ENCODE results near the gene HOXA3. TPM values are rescaled to one million over a fixed set of nuclear protein-coding genes. Genes with fewer than 3 reads are reported as not detected.

Gene HOXA3
- total and polyA plus RNA-seq, 3 experiments from 2014 or later = not detected

GRCh38 chr7:27156508-27156898, 4.1 kb upstream of the HOXA3 start, which contains the start of gene HOXA7:
Gene HOXA7 (minus strand): TSS chr7:27156675. CDS start chr7:27156545, 130 bp downstream.
- peaks cover 46 to 70% (median 60%) of the 10 kb centered on the region in 3 donors for H3K4me1 Mint-ChIP-seq
- H3K27me3 Mint-ChIP-seq = peaks cover 86 to 89% of the 10 kb centered on the region in 2 donors
- ChIA-PET POLR2A (no interaction called here), CTCF (interaction anchor here (1.1 to 2.0 kb wide), 5 partner anchors 9 to 1264 kb away, joined by 3 to 8 read pairs (median 4); partner anchors contain the start of gene HOXA9)
- peak within 1 kb of the TSS in 6 of 8 donors; percentile 38 to 89 (median 65) for H3K27ac Mint-ChIP-seq
- peaks cover 0 to 14% (median 0%) of the 10 kb centered on the region in 5 donors for H3K9me3 Mint-ChIP-seq
- Histone ChIP-seq H3K27me3 (ENCODE audit: insufficient read depth, low read length, poor library complexity, severe bottlenecking) (peaks cover 87% of the 10 kb centered on the region), H3K36me3 (ENCODE audit: insufficient read depth, low read length) (no peaks in the 10 kb centered on the region), H3K4me3 (ENCODE audit: low read length) (no peak within 1 kb of the TSS), H3K27ac (ENCODE audit: low read depth, low read length) (no peak within 1 kb of the TSS), H3K9me3 (ENCODE audit: low read length) (no peaks in the 10 kb centered on the region), H3K4me1 (ENCODE audit: insufficient read depth, low read length) (peaks cover 43% of the 10 kb centered on the region)
- no peak for DNase-seq
- H3K36me3 Mint-ChIP-seq = peaks cover 0 to 2% (median 0%) of the 10 kb centered on the region in 3 donors
- peak within 1 kb of the TSS; percentile 56 to 85 (median 72) for H3K4me3 Mint-ChIP-seq

GRCh38 chr7:27155816-27156507, 3.6 kb upstream of the HOXA3 start:
- H3K4me3 Mint-ChIP-seq = peak overlapping the region; percentile 56 to 85 (median 72)
- no peaks in the 10 kb centered on the region for H3K36me3 ChIP-seq (ENCODE audit: insufficient read depth, low read length)
- peaks cover 0 to 14% (median 0%) of the 10 kb centered on the region in 5 donors for H3K9me3 Mint-ChIP-seq
- no peaks in the 10 kb centered on the region for H3K9me3 ChIP-seq (ENCODE audit: low read length)
- H3K27ac Mint-ChIP-seq = peak overlapping the region in 5 of 8 donors; percentile 38 to 89 (median 64)
- no peak overlapping the region for H3K27ac ChIP-seq (ENCODE audit: low read depth, low read length)
- H3K36me3 Mint-ChIP-seq = peaks cover 0 to 2% (median 0%) of the 10 kb centered on the region in 3 donors
- peaks cover 87 to 92% of the 10 kb centered on the region in 2 donors for H3K27me3 Mint-ChIP-seq
- no peak overlapping the region for H3K4me3 ChIP-seq (ENCODE audit: low read length)
- CTCF ChIA-PET = interaction anchor here (1.4 to 2.0 kb wide), 5 partner anchors 24 to 1263 kb away, joined by 3 to 8 read pairs (median 6); no protein-coding TSS in a partner anchor
- H3K4me1 Mint-ChIP-seq = peaks cover 49 to 71% (median 62%) of the 10 kb centered on the region in 3 donors
- peaks cover 88% of the 10 kb centered on the region for H3K27me3 ChIP-seq (ENCODE audit: insufficient read depth, low read length, poor library complexity, severe bottlenecking)
- no peak for DNase-seq
- POLR2A ChIA-PET = no interaction called here
- H3K4me1 ChIP-seq (ENCODE audit: insufficient read depth, low read length) = peaks cover 48% of the 10 kb centered on the region

GRCh38 chr7:27154901-27155815, 2.8 kb upstream of the HOXA3 start:
- POLR2A ChIA-PET = no interaction called here
- CTCF ChIA-PET = interaction anchor here (0.8 to 1.6 kb wide), 4 partner anchors 24 to 468 kb away, joined by 3 to 6 read pairs (median 4); no protein-coding TSS in a partner anchor
- Mint-ChIP-seq H3K9me3 (peaks cover 0 to 14% (median 0%) of the 10 kb centered on the region in 5 donors), H3K27ac (peak overlapping the region in 6 of 8 donors; percentile 38 to 89 (median 67)), H3K27me3 (peaks cover 87 to 96% of the 10 kb centered on the region in 2 donors), H3K4me3 (peak overlapping the region; percentile 52 to 85 (median 72)), H3K36me3 (peaks cover 0 to 2% (median 0%) of the 10 kb centered on the region in 3 donors), H3K4me1 (peaks cover 53 to 76% (median 64%) of the 10 kb centered on the region in 3 donors)
- Histone ChIP-seq H3K36me3 (ENCODE audit: insufficient read depth, low read length) (no peaks in the 10 kb centered on the region), H3K9me3 (ENCODE audit: low read length) (no peaks in the 10 kb centered on the region), H3K4me3 (ENCODE audit: low read length) (no peak overlapping the region), H3K4me1 (ENCODE audit: insufficient read depth, low read length) (peaks cover 51% of the 10 kb centered on the region), H3K27me3 (ENCODE audit: insufficient read depth, low read length, poor library complexity, severe bottlenecking) (peaks cover 91% of the 10 kb centered on the region), H3K27ac (ENCODE audit: low read depth, low read length) (no peak overlapping the region)
- no peak for DNase-seq

GRCh38 chr7:27154369-27154768, 2.0 kb upstream of the HOXA3 start:
- H3K36me3 ChIP-seq (ENCODE audit: insufficient read depth, low read length) = no peaks in the 10 kb centered on the region
- H3K9me3 ChIP-seq (ENCODE audit: low read length) = no peaks in the 10 kb centered on the region
- Mint-ChIP-seq H3K36me3 (peaks cover 0 to 2% (median 0%) of the 10 kb centered on the region in 3 donors), H3K4me1 (peaks cover 52 to 75% (median 57%) of the 10 kb centered on the region in 3 donors), H3K4me3 (peak overlapping the region; percentile 19 to 75 (median 60)), H3K27me3 (peaks cover 87 to 96% of the 10 kb centered on the region in 2 donors), H3K9me3 (peaks cover 0 to 14% (median 0%) of the 10 kb centered on the region in 5 donors), H3K27ac (peak overlapping the region in 2 of 8 donors; percentile 18 to 81)
- H3K27ac ChIP-seq (ENCODE audit: low read depth, low read length) = no peak overlapping the region
- H3K27me3 ChIP-seq (ENCODE audit: insufficient read depth, low read length, poor library complexity, severe bottlenecking) = peaks cover 87% of the 10 kb centered on the region
- no peak overlapping the region for H3K4me3 ChIP-seq (ENCODE audit: low read length)
- peaks cover 47% of the 10 kb centered on the region for H3K4me1 ChIP-seq (ENCODE audit: insufficient read depth, low read length)
- no peak for DNase-seq
- CTCF ChIA-PET = interaction anchor here (1.4 to 6.9 kb wide), 3 partner anchors 9 to 467 kb away, joined by 3 to 71 read pairs (median 6); partner anchors contain the start of gene HOXA9
- POLR2A ChIA-PET = no interaction called here

GRCh38 chr7:27153526-27153925, 1.1 kb upstream of the HOXA3 start:
- Mint-ChIP-seq H3K27me3 (peaks cover 85 to 94% of the 10 kb centered on the region in 2 donors), H3K36me3 (peaks cover 0 to 2% (median 0%) of the 10 kb centered on the region in 3 donors), H3K27ac (peak overlapping the region in 2 of 8 donors; percentile 74 to 84), H3K4me1 (peaks cover 49 to 71% (median 53%) of the 10 kb centered on the region in 3 donors), H3K9me3 (peaks cover 0 to 14% (median 0%) of the 10 kb centered on the region in 5 donors), H3K4me3 (peak overlapping the region in 3 of 7 donors; percentile 1 to 60 (median 38))
- no peak overlapping the region for H3K27ac ChIP-seq (ENCODE audit: low read depth, low read length)
- peaks cover 47% of the 10 kb centered on the region for H3K4me1 ChIP-seq (ENCODE audit: insufficient read depth, low read length)
- H3K4me3 ChIP-seq (ENCODE audit: low read length) = no peak overlapping the region
- CTCF ChIA-PET = interaction anchor here (2.0 to 6.9 kb wide), 2 partner anchors 9 to 43 kb away, joined by 5 to 71 read pairs; partner anchors contain the start of gene HOXA9
- no peaks in the 10 kb centered on the region for H3K9me3 ChIP-seq (ENCODE audit: low read length)
- peaks cover 87% of the 10 kb centered on the region for H3K27me3 ChIP-seq (ENCODE audit: insufficient read depth, low read length, poor library complexity, severe bottlenecking)
- POLR2A ChIA-PET = interaction anchor here (0.6 kb wide), 1 partner anchor 46 kb away, joined by 3 read pairs; the partner anchor contains the start of gene HOXA13
- DNase-seq = no peak
- no peaks in the 10 kb centered on the region for H3K36me3 ChIP-seq (ENCODE audit: insufficient read depth, low read length)

GRCh38 chr7:27152816-27153442, 546 bp upstream of the HOXA3 start:
- H3K27me3 ChIP-seq (ENCODE audit: insufficient read depth, low read length, poor library complexity, severe bottlenecking) = peaks cover 87% of the 10 kb centered on the region
- H3K4me3 Mint-ChIP-seq = peak overlapping the region in 1 of 7 donors; percentile 37
- H3K36me3 ChIP-seq (ENCODE audit: insufficient read depth, low read length) = no peaks in the 10 kb centered on the region
- peaks cover 86 to 94% of the 10 kb centered on the region in 2 donors for H3K27me3 Mint-ChIP-seq
- H3K27ac Mint-ChIP-seq = peak overlapping the region in 1 of 8 donors; percentile 74
- H3K36me3 Mint-ChIP-seq = peaks cover 0 to 2% (median 0%) of the 10 kb centered on the region in 3 donors
- CTCF ChIA-PET = interaction anchor here (1.6 to 6.9 kb wide), 3 partner anchors 10 to 43 kb away, joined by 5 to 71 read pairs (median 5); partner anchors contain the start of gene HOXA9
- no peaks in the 10 kb centered on the region for H3K9me3 ChIP-seq (ENCODE audit: low read length)
- H3K4me1 ChIP-seq (ENCODE audit: insufficient read depth, low read length) = peaks cover 47% of the 10 kb centered on the region
- H3K4me3 ChIP-seq (ENCODE audit: low read length) = no peak overlapping the region
- H3K4me1 Mint-ChIP-seq = peaks cover 47 to 71% (median 52%) of the 10 kb centered on the region in 3 donors
- H3K9me3 Mint-ChIP-seq = peaks cover 0 to 13% (median 0%) of the 10 kb centered on the region in 5 donors
- no peak overlapping the region for H3K27ac ChIP-seq (ENCODE audit: low read depth, low read length)
- no peak for DNase-seq
- POLR2A ChIA-PET = no interaction called here

Measured in CD8-positive, alpha-beta memory T cell (primary cell).